Measurements from ENCODE around the gene CCDC57.

DNA sequence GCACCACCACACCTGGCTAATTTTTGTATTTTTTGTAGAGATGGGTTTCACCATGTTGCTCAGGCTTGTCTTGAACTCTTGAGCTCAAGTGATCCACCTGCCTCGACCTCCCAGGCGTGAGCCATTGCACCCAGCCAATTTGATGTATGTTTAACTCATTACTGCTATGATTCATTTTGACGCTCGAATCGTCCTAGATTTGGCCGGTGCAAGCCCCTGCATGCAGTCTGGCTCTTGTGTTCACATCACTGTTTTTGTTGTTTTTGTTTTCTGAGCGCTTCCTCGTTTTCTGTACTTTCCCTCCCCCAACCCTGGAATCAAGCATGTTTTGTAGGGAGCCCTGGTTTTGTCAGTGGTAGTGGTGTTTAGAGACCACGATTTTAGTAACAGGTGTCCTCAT is 139.2 kb downstream of the CCDC57 start:
- TF ChIP-seq, protein P1, sequence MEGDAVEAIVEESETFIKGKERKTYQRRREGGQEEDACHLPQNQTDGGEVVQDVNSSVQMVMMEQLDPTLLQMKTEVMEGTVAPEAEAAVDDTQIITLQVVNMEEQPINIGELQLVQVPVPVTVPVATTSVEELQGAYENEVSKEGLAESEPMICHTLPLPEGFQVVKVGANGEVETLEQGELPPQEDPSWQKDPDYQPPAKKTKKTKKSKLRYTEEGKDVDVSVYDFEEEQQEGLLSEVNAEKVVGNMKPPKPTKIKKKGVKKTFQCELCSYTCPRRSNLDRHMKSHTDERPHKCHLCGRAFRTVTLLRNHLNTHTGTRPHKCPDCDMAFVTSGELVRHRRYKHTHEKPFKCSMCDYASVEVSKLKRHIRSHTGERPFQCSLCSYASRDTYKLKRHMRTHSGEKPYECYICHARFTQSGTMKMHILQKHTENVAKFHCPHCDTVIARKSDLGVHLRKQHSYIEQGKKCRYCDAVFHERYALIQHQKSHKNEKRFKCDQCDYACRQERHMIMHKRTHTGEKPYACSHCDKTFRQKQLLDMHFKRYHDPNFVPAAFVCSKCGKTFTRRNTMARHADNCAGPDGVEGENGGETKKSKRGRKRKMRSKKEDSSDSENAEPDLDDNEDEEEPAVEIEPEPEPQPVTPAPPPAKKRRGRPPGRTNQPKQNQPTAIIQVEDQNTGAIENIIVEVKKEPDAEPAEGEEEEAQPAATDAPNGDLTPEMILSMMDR (IDR thresholded peaks at IDR 0.05): no peak
- TF ChIP-seq POLR2A (IDR thresholded peaks at IDR 0.05): no peak

All from stomach (tissue), 4 donors.